Right ventricle myocardium inferior (tissue), 1 donor: ENCODE results near the gene BPIFB4. TPM values are rescaled to one million over a fixed set of nuclear protein-coding genes. Genes with fewer than 3 reads are reported as not detected.
"Not testable (repeated sequence)": the region's sequence is repeated elsewhere in the genome, so short reads cannot be mapped to it uniquely, and the experiment has no call there.

ENCODE experiments used
- ATAC-seq: fragments of 200-7000 bp; cut with Tn5 transposase; one replicate; pipeline ENCODE4 v1.9.1; 2020; ENCODE audit warnings: mild to moderate bottlenecking, moderate library complexity
- DNase-seq: peaks from one replicate; pipeline ENCODE4 v3.0.0; 2021; ENCODE audit errors: missing footprints
- intact Hi-C: fragments of 100-400 bp; cut with DNase I; formaldehyde crosslinking; loops from one replicate; pipeline ENCODE4 v1.11.0; 2022
- total RNA-seq: library from RNA; stranded (reverse); fragmentation: NEBNext Ultra II Directional; extraction: Animal tissue kit (Norgen Biotek cat#: 25700); gene quantifications from one replicate; pipeline ENCODE4 v1.2.1, GENCODE V29; 2021
- donor health status: DM: no; HTN: yes; CAD: no; lungs with severe emphysema.

Gene BPIFB4
- total RNA-seq, 1 donor from 2014 or later = not detected

- ATAC-seq = peak; percentile 44
- no peak for DNase-seq
- intact Hi-C loops = no loop called here
Measured at GRCh38 chr20:33081411-33082154, 2.1 kb downstream of the BPIFB4 start.

- DNase-seq (no peak), ATAC-seq (no peak)
- intact Hi-C loops = no loop called here
Measured at GRCh38 chr20:33082546-33082945, 3.1 kb downstream of the BPIFB4 start.

DNA sequence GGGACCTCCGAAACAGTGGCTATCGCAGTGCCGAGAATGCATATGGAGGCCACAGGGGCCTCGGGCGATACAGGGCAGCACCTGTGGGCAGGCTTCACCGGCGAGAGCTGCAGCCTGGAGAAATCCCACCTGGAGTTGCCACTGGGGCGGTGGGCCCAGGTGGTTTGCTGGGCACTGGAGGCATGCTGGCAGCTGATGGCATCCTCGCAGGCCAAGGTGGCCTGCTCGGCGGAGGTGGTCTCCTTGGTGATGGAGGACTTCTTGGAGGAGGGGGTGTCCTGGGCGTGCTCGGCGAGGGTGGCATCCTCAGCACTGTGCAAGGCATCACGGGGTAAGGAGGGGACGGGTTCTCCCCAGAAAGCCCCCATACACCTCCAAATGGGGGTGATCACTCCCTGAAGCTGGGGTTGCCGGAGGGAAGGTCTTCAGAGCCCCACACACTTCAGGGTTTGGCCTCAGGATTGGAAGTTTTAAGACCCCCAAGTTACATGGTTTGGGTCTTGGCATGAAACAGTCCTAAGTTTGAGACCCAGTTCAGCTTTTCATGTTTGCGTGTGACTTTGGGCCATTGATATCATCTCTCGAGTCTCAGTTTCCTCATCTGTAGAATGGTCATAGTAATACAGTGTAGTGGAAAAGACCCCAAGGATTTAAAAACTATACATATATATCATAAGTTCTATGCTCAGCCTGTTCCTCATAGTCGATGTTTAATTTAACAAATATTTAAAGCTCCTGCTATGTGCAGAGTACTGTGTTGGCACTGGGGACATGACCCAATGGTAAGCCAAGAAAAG, 4.3 kb downstream of the BPIFB4 start:
- no peak for DNase-seq
- ATAC-seq = no peak

GRCh38 chr20:33084722-33085121, 5.3 kb downstream of the BPIFB4 start:
- intact Hi-C loops = no loop called here
- no peak for ATAC-seq

More for the DNA sequence above, 4.3 kb downstream of the BPIFB4 start:
- intact Hi-C loops = no loop called here

GRCh38 chr20:33086052-33086722, 6.7 kb downstream of the BPIFB4 start:
- intact Hi-C loops = no loop called here
- DNase-seq (no peak), ATAC-seq (no peak)

More at GRCh38 chr20:33084722-33085121, 5.3 kb downstream of the BPIFB4 start:
- no peak for DNase-seq

- no peak for DNase-seq
- intact Hi-C loops = no loop called here
- no peak for ATAC-seq
Measured at GRCh38 chr20:33091147-33091546, 11.7 kb downstream of the BPIFB4 start.

DNA sequence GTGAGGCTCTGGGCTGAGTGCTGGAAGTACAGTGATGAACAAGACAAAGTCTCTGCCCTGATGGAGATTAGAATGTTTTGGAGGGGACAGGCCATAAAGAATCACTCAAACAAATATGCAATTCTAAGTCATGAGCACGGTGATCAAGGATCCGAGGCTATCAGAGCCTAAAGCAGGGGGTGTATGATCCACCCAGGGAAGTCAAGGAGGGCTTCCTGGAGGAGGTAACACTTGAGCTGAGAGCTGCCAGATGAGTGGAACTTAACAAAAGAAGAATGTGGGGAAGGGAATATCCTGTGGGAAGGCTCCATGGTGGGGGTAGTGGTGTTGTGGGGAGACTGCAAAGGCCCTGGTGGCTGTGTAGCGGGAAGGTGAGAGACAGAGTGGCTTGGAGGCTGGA, 12.2 kb downstream of the BPIFB4 start:
- DNase-seq (no peak), ATAC-seq (no peak)
- intact Hi-C loops = no loop called here

- DNase-seq (no peak), ATAC-seq (no peak)
- intact Hi-C loops = no loop called here
Measured at GRCh38 chr20:33092361-33092760, 12.9 kb downstream of the BPIFB4 start.

- intact Hi-C loops = no loop called here
- no peak for DNase-seq
- ATAC-seq = no peak
Measured at GRCh38 chr20:33093074-33093473, 13.6 kb downstream of the BPIFB4 start.

DNA sequence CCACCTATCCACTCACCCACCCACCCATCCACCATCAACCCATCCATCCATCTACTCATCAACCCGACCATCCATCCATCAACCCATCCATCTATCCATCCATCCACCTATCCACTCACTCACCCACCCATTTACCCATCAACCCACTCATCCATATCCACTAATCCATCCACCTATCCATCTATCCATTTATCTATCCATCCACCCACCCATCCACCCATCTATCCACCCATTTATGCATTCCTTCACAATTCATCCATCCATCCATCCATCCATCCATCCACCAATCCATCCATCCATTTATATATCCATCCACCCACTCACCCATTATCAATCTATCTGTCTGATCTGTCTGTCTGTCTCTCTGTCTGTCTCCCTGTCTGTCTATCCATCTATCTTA, 14.1 kb downstream of the BPIFB4 start:
- intact Hi-C loops = no loop called here
- no peak for DNase-seq
- ATAC-seq = no peak

DNA sequence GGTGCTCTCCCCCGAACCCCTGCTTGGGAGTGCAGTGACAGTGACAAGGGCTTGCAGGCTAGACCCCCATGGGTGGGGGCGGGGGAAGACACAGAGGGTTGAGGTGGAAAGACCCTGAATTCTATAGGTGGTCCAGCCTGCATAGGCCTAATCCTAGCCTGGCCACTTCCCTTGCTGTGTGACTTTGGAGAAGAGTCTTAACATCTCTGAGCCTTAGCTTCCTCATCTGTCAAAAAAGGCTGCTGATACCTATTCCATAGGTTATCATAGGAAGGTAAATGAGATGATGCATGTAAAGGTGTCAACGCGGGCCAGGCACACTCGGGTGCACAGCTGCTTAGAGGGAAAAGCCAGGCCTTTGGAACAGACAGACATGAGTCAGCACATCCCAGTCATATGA, 15.8 kb downstream of the BPIFB4 start:
- intact Hi-C loops = no loop called here
- ATAC-seq = no peak
- DNase-seq = no peak

GRCh38 chr20:33095902-33096584, 16.6 kb downstream of the BPIFB4 start:
- intact Hi-C loops = loop anchor here (1.0 to 2.0 kb wide), 2 partner anchors 194 to 305 kb away; no protein-coding TSS in a partner anchor
- ATAC-seq = peak; percentile 64
- not testable (repeated sequence) for DNase-seq

DNA sequence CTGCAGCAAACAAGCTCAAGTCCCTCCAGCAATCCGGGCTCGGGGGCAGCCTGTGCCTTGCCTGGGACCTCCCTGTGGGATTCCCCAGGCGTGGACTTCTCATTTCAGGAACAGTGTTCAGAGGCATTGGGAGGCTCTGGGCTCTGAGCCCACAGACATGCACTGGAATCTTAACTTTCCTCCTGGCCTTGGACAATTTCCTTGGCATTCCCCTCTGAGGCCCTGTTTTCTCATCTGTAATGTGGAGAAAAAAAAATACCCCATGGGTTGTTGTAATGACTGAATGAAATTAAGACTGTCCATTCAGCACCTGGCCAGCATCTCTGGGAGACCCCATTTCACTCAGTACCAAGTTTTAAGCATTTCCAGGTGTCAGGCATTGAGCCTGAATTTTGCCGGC, 17.6 kb downstream of the BPIFB4 start:
- DNase-seq (no peak), ATAC-seq (no peak)

DNA sequence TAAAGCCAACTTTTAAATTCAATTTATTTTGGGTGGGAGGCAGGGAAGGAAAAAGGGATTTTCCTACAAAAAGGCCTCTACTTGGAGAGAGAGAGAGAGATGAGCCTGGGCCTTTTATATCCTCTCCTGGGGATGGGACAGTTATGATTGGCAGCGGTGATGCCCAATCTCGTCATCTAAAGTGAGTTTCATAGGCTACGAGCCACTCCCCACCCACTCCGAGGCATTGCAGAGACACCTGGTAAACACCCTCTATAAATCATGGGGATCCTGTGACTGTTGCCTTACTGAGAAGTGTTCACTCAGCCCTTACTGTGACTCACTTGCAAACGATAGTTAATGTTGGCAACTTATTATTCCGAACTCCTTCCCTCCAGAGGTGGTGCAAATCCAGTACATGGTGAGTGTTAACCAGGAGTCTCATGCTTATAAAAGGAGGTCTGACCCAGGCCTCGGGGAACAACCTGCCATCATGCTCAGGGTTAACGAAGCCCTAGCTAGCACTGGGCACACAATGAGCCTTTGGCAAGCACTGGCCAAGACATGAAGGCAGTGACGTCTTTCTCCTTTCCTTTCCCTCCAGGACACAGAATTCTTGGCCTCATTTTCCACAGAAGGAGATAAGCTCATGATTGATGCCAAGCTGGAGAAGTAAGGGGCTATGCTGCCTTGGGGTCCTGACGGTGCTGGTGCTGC, 20.5 kb downstream of the BPIFB4 start:
- DNase-seq = no peak
- intact Hi-C loops = no loop called here

More for the DNA sequence above, 17.6 kb downstream of the BPIFB4 start:
- intact Hi-C loops = loop anchor here (2.0 kb wide), 1 partner anchor 306 kb away; no protein-coding TSS in a partner anchor

DNA sequence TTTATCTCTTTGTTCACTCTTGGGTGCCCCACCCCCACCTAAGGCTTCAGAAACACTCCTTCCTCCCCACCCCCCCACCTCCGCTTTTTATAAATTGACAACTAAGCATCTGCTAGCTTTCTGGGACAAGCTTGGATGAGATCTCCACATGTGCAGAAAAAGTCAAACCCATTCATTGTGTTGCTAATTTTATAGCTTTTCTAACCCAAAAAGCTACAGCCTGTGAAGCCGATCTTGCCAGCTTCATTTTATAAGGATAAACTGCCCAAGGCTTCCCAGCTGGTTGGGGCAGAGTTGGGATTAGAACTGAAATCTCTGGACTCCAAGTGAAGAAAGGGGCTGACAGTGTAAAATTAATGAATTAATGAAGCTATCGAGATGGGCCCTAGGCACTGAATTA, 24.1 kb downstream of the BPIFB4 start:
- ATAC-seq (no peak), DNase-seq (no peak)
- intact Hi-C loops = no loop called here

More for the DNA sequence above, 20.5 kb downstream of the BPIFB4 start:
- ATAC-seq = no peak

DNA sequence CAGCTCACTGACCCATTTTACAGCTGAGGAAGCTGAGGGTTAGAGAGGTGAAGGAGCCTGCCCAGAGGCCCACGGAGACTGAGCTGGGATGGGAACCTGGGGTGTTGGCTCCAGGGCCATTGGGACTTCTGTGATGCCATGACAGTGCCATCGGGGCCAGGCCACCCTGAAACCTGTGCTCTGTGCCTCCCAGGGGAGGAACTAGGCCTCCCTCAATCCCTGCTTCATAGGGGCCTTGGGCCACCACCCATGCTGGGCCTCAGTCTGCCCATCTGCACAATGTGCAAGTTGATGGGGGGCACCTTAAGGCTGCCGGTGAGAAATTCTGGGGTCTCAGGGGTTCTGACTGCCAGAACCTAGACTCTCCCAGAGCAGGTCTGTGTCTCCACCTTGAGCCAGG, 24.9 kb downstream of the BPIFB4 start:
- ATAC-seq (no peak), DNase-seq (no peak)
- intact Hi-C loops = no loop called here

GRCh38 chr20:33105316-33105924, 26.0 kb downstream of the BPIFB4 start:
- intact Hi-C loops = no loop called here
- no peak for DNase-seq
- peak; percentile 48 for ATAC-seq

GRCh38 chr20:33106058-33106620, 26.7 kb downstream of the BPIFB4 start:
- ATAC-seq, intact Hi-C loops, DNase-seq: not testable (repeated sequence)
